Thoracic aorta (tissue), 2 donors: ENCODE data around the gene PDIA4. TPM values are rescaled to one million over a fixed set of nuclear protein-coding genes. Genes with fewer than 3 reads are reported as not detected.
"Not testable (repeated sequence)": the region's sequence is repeated elsewhere in the genome, so short reads cannot be mapped to it uniquely, and the experiment has no call there.

Experiments used
- ATAC-seq: fragments of 150-250 bp; one replicate; pipeline ENCODE4 v1.8.0; 2017; ENCODE audit warnings: low read depth; ENCODE audit not compliant: insufficient number of reproducible peaks, low FRiP score
- DNase-seq: peaks from one replicate; pipeline ENCODE4 v3.0.0-alpha.2; 2020; ENCODE audit warnings: low spot score
- H3K27ac ChIP-seq, 2 donors: fragments of 200-600 bp; sonication (generic); 1 replicate in 1 of 2; 2 replicates in 1 of 2; pipeline ENCODE4 v1.5.1; 2016; ENCODE audit warnings: mild to moderate bottlenecking in 2 of 2, moderate library complexity in 2 of 2
- H3K27me3 ChIP-seq: fragments of 200-600 bp; sonication (generic); replicated peaks from 2 replicates; pipeline ENCODE4 v1.6.0; 2016; ENCODE audit warnings: mild to moderate bottlenecking; ENCODE audit not compliant: insufficient read depth
- H3K36me3 ChIP-seq: fragments of 200-600 bp; sonication (generic); one replicate; pipeline ENCODE4 v1.5.1; 2016
- H3K4me1 ChIP-seq, 2 donors: fragments of 200-600 bp; sonication (generic); 1 replicate in 1 of 2; 2 replicates in 1 of 2; pipeline versions ENCODE4 v1.5.1 to v1.6.0; 2016; ENCODE audit warnings: low read depth in 2 of 2, mild to moderate bottlenecking in 1 of 2; ENCODE audit not compliant: control insufficient read depth in 1 of 2
- H3K4me3 ChIP-seq: fragments of 200-600 bp; sonication (generic); 2 replicates; pipeline ENCODE4 v1.5.1; 2016; ENCODE audit warnings: mild to moderate bottlenecking
- H3K9me3 ChIP-seq: fragments of 200-600 bp; sonication (generic); 2 replicates; pipeline ENCODE4 v1.5.1; 2016
- total RNA-seq, 2 donors: library from RNA; depleted of rRNA; stranded (reverse); fragments of >200 nt; gene quantifications; one replicate each; pipeline versions ENCODE4 v1.1.0 to v1.2.3, GENCODE V29; 2016
- TF ChIP-seq, protein P1 (sequence below): fragments of 200-600 bp; sonication (generic); IDR thresholded peaks from one replicate; pipeline ENCODE4 v1.5.1; 2019; ENCODE audit warnings: antibody characterized with exemption

Gene PDIA4
- total RNA-seq, 2 donors from 2014 or later = 81.8 to 87.3 TPM

DNA sequence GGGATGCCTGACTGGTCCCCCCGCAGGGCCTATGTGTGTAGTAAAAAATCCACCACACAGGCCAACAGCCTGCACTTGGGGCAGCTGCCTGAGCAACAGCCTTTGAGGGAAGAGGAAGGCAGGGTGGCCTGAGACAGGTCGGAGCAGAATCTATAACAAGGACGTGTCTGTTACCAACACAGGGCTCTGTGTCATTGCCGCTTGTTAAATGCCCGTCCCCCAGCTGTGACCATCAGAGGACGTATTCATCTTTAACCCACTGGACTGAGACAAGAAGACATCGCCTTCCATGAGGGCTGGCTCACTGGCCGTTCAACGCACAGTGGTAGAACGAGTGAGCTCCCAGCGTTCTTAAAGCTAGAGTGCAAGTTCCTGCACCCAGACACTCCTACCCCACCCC is 7.8 kb downstream of the PDIA4 start:
- DNase-seq (no peak), ATAC-seq (no peak)
- Histone ChIP-seq H3K4me1 (no peaks in the 10 kb centered on the region), H3K27ac (no peak overlapping the region), H3K9me3 (no peaks in the 10 kb centered on the region), H3K36me3 (peaks cover 17% of the 10 kb centered on the region), H3K27me3 (no peaks in the 10 kb centered on the region), H3K4me3 (no peak overlapping the region)
- TF ChIP-seq, protein P1, sequence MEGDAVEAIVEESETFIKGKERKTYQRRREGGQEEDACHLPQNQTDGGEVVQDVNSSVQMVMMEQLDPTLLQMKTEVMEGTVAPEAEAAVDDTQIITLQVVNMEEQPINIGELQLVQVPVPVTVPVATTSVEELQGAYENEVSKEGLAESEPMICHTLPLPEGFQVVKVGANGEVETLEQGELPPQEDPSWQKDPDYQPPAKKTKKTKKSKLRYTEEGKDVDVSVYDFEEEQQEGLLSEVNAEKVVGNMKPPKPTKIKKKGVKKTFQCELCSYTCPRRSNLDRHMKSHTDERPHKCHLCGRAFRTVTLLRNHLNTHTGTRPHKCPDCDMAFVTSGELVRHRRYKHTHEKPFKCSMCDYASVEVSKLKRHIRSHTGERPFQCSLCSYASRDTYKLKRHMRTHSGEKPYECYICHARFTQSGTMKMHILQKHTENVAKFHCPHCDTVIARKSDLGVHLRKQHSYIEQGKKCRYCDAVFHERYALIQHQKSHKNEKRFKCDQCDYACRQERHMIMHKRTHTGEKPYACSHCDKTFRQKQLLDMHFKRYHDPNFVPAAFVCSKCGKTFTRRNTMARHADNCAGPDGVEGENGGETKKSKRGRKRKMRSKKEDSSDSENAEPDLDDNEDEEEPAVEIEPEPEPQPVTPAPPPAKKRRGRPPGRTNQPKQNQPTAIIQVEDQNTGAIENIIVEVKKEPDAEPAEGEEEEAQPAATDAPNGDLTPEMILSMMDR = no peak

DNA sequence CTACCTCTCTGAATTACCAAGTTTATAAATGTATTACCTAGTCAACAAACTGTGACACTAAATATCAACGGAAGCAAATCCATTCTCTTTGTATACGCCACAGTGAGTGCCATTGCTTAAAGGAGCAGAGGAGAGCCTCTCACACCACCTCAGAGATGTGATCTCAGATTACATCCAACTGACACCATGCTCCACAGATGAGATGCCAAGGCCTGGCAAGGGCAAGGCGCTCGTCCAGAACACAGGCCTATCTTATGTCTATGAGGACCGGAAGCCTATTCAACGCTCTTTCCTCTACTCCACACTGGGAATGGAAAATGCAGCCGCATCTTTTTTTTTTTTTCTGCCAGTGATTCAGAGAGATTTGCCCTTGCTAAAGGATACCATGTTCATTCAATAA is 11.4 kb downstream of the PDIA4 start:
- no peak for DNase-seq
- TF ChIP-seq, protein P1 = no peak
- peaks cover 48% of the 10 kb centered on the region for H3K36me3 ChIP-seq
- no peaks in the 10 kb centered on the region for H3K27me3 ChIP-seq
- H3K9me3 ChIP-seq = no peaks in the 10 kb centered on the region
- H3K4me1 ChIP-seq = no peaks in the 10 kb centered on the region
- no peak for ATAC-seq
- no peak overlapping the region for H3K27ac ChIP-seq
- no peak overlapping the region for H3K4me3 ChIP-seq

DNA sequence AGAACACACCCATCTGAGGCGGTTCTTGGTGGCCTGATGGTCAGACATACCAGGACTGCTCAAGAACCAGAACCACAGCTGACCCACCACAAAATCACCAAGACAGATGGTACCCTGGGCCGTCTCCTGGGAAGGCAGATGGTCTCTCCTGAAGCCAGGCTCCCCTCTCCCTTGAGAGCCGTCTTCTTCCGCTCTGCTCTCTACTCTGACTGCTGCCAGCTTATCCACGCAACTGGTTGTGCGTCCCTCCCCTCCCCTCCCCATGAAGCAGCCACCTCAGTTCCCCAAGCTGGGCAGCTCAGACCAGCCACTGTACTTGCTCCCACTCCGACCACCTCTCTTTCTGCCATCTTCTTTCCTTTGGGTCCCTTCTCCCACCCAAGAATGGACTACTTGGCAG is 14.0 kb downstream of the PDIA4 start:
- peaks cover 57% of the 10 kb centered on the region for H3K36me3 ChIP-seq

DNA sequence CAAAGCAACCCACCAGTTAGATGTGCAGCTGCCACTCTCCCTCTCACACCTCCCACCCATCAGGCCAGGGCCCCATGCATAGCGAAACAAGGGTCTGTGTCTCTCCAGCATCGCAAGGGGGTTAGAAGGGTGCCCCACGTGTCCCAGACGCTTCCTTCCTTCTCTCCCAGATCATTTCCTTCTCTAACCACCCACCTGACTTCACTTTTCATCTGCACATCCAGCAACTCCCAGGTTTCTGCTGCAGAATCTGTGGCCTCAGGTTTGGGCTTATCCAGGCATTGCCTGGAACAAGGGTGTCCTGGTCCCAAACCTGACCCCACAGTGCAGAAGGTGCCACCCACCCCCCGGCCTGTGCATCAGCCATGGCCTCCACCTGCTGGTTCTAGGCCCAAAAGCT is 14.4 kb downstream of the PDIA4 start:
- Histone ChIP-seq H3K4me3 (no peak overlapping the region), H3K9me3 (no peaks in the 10 kb centered on the region), H3K36me3 (peaks cover 57% of the 10 kb centered on the region), H3K27me3 (no peaks in the 10 kb centered on the region), H3K27ac (no peak overlapping the region), H3K4me1 (no peaks in the 10 kb centered on the region)
- TF ChIP-seq, protein P1 = no peak
- DNase-seq (no peak), ATAC-seq (no peak)

More for the DNA sequence above, 14.0 kb downstream of the PDIA4 start:
- Histone ChIP-seq H3K4me1 (no peaks in the 10 kb centered on the region), H3K9me3 (no peaks in the 10 kb centered on the region), H3K4me3 (no peak overlapping the region), H3K27ac (no peak overlapping the region), H3K27me3 (no peaks in the 10 kb centered on the region)
- no peak for DNase-seq
- no peak for ATAC-seq
- TF ChIP-seq, protein P1 = no peak

DNA sequence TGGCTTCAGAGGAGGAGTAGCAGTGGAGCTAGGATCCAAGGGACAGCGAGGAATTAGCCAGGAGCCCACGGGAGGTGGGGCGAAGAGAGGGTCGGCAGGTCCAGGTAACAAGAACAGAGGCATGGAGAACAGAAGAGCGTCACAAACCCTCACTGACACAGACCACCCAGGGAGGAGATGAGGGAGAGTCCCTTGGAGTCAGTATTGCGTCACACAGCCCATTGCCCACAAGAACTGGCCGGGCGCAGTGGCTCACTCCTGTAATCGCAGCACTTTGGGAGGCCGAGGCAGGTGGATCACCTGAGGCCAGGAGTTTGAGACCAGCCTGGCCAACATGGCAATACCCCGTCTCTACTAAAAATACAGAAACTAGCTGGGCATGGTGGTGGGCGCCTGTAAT is 15.6 kb downstream of the PDIA4 start:
- DNase-seq, H3K4me3 ChIP-seq, H3K4me1 ChIP-seq, H3K27ac ChIP-seq, H3K27me3 ChIP-seq, H3K9me3 ChIP-seq, ATAC-seq: not testable (repeated sequence)
- peaks cover 61% of the 10 kb centered on the region for H3K36me3 ChIP-seq

DNA sequence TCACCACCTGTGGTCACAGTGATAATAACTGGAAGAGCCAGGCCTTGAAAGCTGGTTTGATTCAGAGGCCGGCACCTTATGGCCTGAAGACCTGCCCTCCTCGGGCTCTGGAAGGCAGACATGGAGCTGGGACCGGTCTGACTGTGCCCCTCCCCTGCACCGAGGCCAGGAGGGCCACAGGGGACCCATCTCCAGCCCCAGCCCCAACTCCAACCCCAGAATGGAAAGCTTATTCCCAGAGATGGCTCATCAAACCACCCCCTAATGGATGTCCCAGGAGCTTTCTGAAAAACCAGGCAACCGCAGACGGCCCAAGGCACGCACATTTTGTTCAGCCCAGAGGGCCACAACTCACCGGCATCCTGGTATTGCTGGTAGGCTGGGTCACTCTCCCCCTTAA is 16.8 kb downstream of the PDIA4 start:
- no peaks in the 10 kb centered on the region for H3K9me3 ChIP-seq
- H3K4me3 ChIP-seq = no peak overlapping the region
- DNase-seq (no peak), ATAC-seq (no peak)
- H3K4me1 ChIP-seq = no peaks in the 10 kb centered on the region
- peaks cover 68% of the 10 kb centered on the region for H3K36me3 ChIP-seq
- no peaks in the 10 kb centered on the region for H3K27me3 ChIP-seq
- no peak overlapping the region for H3K27ac ChIP-seq
- TF ChIP-seq, protein P1 = no peak
